Gastroesophageal sphincter (tissue), 4 donors: ENCODE results near the gene UNC5A. TPM values are rescaled to one million over a fixed set of nuclear protein-coding genes. Genes with fewer than 3 reads are reported as not detected.

Source experiments
- ATAC-seq: fragments of 150-250 bp; one replicate; pipeline ENCODE4 v1.9.1; 2016; ENCODE audit warnings: mild to moderate bottlenecking, moderate library complexity
- H3K27ac ChIP-seq, 4 donors: fragments of 200-600 bp; sonication (generic) in 3 of 4; 1 replicate in 3 of 4; 2 replicates in 1 of 4; pipeline ENCODE4 v1.5.1; 2016 to 2019
- H3K27me3 ChIP-seq: fragments of 200-600 bp; sonication (generic); one replicate; pipeline ENCODE4 v1.5.1; 2019
- H3K36me3 ChIP-seq, 2 donors: fragments of 200-600 bp; sonication (generic); one replicate each; pipeline ENCODE4 v1.5.1; 2019; ENCODE audit warnings: control low read depth in 1 of 2
- H3K4me1 ChIP-seq, 3 donors: fragments of 200-600 bp; sonication (generic); 1 replicate in 2 of 3; 2 replicates in 1 of 3; pipeline ENCODE4 v1.5.1; 2016 to 2019; ENCODE audit warnings: control low read depth in 2 of 3
- H3K4me3 ChIP-seq, 2 donors: fragments of 200-600 bp; sonication (generic); one replicate each; pipeline ENCODE4 v1.5.1; 2019; ENCODE audit warnings: mild to moderate bottlenecking in 1 of 2, moderate library complexity in 1 of 2
- H3K9me3 ChIP-seq, 3 donors: fragments of 200-600 bp; sonication (generic); one replicate each; pipeline ENCODE4 v1.5.1; 2017 to 2019; ENCODE audit warnings: control low read depth in 2 of 3
- CTCF ChIP-seq, 4 experiments: fragments of 200-600 bp in 2 of 4; fragments of 450-650 bp in 2 of 4; sonication (generic) in 1 of 4; IDR thresholded peaks; one replicate each; pipeline ENCODE4 v1.5.1; 2017 to 2019; ENCODE audit warnings: antibody characterized with exemption in 4 of 4, mild to moderate bottlenecking in 2 of 4, moderate library complexity in 2 of 4
- EP300 ChIP-seq: sonication (generic); formaldehyde crosslinking; IDR thresholded peaks from one replicate; pipeline ENCODE4 v1.6.1; 2017; ENCODE audit warnings: antibody characterized with exemption, mild to moderate bottlenecking
- POLR2A ChIP-seq, 2 donors: fragments of 450-650 bp; IDR thresholded peaks; one replicate each; pipeline ENCODE4 v1.6.1; 2017; ENCODE audit warnings: antibody characterized with exemption in 2 of 2, mild to moderate bottlenecking in 2 of 2, moderate library complexity in 1 of 2
- POLR2AphosphoS5 ChIP-seq: sonication (generic); formaldehyde crosslinking; IDR thresholded peaks from one replicate; pipeline ENCODE4 v1.6.1; 2017; ENCODE audit warnings: antibody characterized with exemption
- WGBS, 2 donors: methylation state at CpG; one replicate each; pipeline ENCODE4 v1.1.5; 2018; ENCODE audit warnings: low coverage in 1 of 2; 5-methylcytosine and 5-hydroxymethylcytosine counted together
- total RNA-seq, 4 donors: library from RNA; depleted of rRNA; stranded (reverse); fragments of >200 nt; gene quantifications; one replicate each; pipeline ENCODE4 v1.1.0, GENCODE V29; 2016

The UNC5A gene
- total RNA-seq, 4 donors from 2014 or later, result 0.27 TPM; not detected in 3

DNA sequence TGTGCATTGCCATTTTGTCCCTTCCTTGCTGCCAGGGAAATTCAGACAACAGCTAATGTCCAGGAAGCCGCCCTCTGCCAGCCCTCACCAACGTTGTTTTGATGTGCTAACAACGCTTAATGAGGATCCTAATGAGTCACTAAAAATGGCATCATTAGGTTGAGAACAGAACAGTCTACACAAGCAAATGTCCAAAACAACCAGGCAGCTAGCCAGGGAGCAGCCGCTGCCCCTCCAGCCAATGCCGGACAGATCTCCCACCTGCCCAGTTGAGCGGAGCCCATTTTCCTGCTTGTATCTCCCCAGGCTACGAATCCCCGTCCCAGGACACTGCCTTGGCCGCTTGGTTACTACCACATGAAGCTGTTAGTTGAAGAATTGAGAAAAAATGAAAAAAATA is 40.4 kb upstream of the UNC5A start:
- peaks cover 59% of the 10 kb centered on the region for H3K27me3 ChIP-seq
- no peaks in the 10 kb centered on the region for H3K36me3 ChIP-seq
- no peak overlapping the region for H3K27ac ChIP-seq
- H3K4me1 ChIP-seq, result no peaks in the 10 kb centered on the region
- 59 to 82% methylated on average over 3 to 8 of the region's 9 CpGs for WGBS, 2 donors
- peaks cover 0 to 24% (median 0%) of the 10 kb centered on the region in 3 donors for H3K9me3 ChIP-seq
- TF ChIP-seq CTCF (IDR thresholded peaks at IDR 0.05), result no peak
- no peak for TF ChIP-seq POLR2AphosphoS5
- TF ChIP-seq EP300, result no peak
- no peak for TF ChIP-seq POLR2A (IDR thresholded peaks at IDR 0.05)
- no peak for ATAC-seq
- H3K4me3 ChIP-seq, result no peak overlapping the region

- peaks cover 64% of the 10 kb centered on the region for H3K27me3 ChIP-seq
- H3K4me3 ChIP-seq, result no peak overlapping the region
- TF ChIP-seq POLR2A (IDR thresholded peaks at IDR 0.05), result no peak
- no peak for TF ChIP-seq EP300
- TF ChIP-seq POLR2AphosphoS5, result no peak
- no peak for TF ChIP-seq CTCF (IDR thresholded peaks at IDR 0.05)
- H3K4me1 ChIP-seq, result no peaks in the 10 kb centered on the region
- no peaks in the 10 kb centered on the region for H3K36me3 ChIP-seq
- no peak overlapping the region for H3K27ac ChIP-seq
- H3K9me3 ChIP-seq, result peaks cover 0 to 18% (median 0%) of the 10 kb centered on the region in 3 donors
- 92 to 100% methylated on average over 7 to 8 of the region's 8 CpGs for WGBS, 2 donors
- ATAC-seq, result no peak
Measured at GRCh38 chr5:176770431-176770830, 39.9 kb upstream of the UNC5A start.

DNA sequence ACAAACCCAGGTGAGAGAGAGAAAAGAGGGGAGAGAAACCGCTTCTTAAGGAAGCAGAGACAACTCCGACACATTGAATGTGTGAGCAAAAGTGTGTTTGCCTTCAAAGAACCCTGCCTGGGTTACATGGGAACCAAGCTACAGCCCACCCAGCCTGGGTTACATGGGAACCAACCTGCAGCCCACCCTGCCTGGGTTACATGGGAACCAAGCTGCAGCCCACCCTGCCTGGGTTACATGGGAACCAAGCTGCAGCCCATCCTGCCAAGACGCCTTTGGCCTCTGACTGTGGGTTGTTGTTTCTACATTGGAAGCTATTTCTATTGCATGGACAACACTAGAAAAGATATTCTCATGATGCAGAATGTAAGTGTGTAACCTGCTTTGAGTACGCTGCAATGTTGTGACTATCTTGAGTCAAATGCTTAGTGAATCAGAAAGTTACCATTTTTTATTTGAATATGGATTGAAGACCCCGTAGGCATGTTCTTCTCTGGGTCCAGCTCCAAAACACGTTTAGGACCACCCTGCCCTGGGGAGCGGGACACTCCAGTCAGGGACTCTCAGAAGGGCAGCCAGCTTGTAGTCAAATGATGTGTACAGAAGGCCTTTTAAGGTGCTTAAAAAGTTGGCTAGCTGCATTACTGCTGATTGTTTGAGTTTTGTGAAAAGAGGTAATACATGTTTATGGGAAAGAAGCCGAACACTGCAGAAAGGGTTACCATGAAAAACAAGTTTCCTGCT is 39.1 kb upstream of the UNC5A start:
- Histone ChIP-seq H3K36me3 (no peaks in the 10 kb centered on the region), H3K27ac (no peak overlapping the region), H3K4me1 (no peaks in the 10 kb centered on the region), H3K9me3 (peaks cover 0 to 12% (median 0%) of the 10 kb centered on the region in 3 donors), H3K27me3 (peaks cover 71% of the 10 kb centered on the region), H3K4me3 (no peak overlapping the region)
- no peak for ATAC-seq
- no peak for TF ChIP-seq CTCF (IDR thresholded peaks at IDR 0.05)
- TF ChIP-seq EP300, result no peak
- TF ChIP-seq POLR2A (IDR thresholded peaks at IDR 0.05), result no peak
- no peak for TF ChIP-seq POLR2AphosphoS5
- 78 to 88% methylated on average over 6 of the region's 8 CpGs for WGBS, 2 donors

DNA sequence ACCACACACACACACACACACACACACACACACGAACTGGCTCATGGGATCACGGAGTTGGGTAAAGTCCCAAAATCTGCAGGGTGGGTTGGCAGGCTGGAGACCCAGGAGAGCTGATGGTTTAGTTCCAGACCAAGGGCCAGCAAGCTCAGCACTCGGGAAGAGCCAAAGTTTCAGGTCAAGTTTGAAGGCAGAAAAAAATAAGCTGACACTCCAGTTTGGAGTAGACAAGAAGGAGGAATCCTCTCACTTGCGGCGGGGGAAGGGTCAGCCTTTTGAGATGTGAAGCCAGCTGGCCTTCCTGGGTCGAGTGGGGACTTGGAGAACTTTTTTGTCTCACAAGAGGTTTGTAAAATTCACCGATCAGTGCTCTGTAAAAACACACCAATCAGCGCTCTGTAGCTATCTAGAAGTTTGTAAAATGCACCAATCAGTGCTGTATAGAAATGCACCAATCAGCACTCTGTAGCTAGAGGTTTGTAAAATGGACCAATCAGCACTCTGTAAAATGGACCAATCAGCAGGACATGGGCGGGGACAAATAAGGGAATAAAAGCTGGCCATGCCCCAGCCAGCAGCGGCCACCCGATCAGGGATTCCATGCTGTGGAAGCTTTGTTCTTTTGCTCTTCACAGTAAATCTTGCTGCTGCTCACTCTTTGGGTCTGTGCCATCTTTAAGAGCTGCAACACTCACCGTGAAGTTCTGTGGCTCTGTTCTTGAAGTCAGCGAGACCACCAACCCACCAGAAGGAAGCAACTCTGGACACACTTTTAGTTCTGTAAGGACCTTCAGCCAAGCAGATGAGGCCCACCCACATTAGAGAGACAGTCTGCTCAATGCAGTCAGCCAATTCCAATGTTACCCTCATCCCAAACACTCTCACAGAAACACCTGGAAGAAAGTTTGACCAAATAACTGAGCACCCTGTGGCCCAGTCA is 37.8 kb upstream of the UNC5A start:
- H3K27me3 ChIP-seq, result peaks cover 70% of the 10 kb centered on the region
- TF ChIP-seq POLR2A (IDR thresholded peaks at IDR 0.05), result no peak
- TF ChIP-seq POLR2AphosphoS5, result no peak
- TF ChIP-seq EP300, result no peak
- TF ChIP-seq CTCF (IDR thresholded peaks at IDR 0.05), result no peak

More for the DNA sequence above, 37.8 kb upstream of the UNC5A start:
- Histone ChIP-seq H3K9me3 (no peaks in the 10 kb centered on the region), H3K27ac (no peak overlapping the region), H3K4me1 (no peaks in the 10 kb centered on the region), H3K4me3 (no peak overlapping the region), H3K36me3 (no peaks in the 10 kb centered on the region)
- 47 to 60% methylated on average over 4 to 7 of the region's 13 CpGs for WGBS, 2 donors
- ATAC-seq, result no peak
